Astrocyte (in vitro differentiated cells and primary cell): ENCODE results near the gene PPIL6. TPM values are rescaled to one million over a fixed set of nuclear protein-coding genes. Genes with fewer than 3 reads are reported as not detected.

ENCODE experiments used
- DNase-seq: peaks from one replicate; pipeline ENCODE4 v3.0.0-alpha.2; 2010; ENCODE audit warnings: low read depth
- FAIRE-seq: peaks from 2 replicates; lab custom pipeline; 2011; peaks lifted over from hg19 to GRCh38; lab: Jason Lieb, UNC
- H2AFZ ChIP-seq: 2 replicates; pipeline ENCODE4 v1.6.0; 2012; ENCODE audit warnings: low read depth, low read length, inconsistent platforms
- H3K27ac ChIP-seq: 2 replicates; pipeline ENCODE4 v1.5.1; 2011; ENCODE audit warnings: low read depth, low read length, inconsistent platforms
- H3K27me3 ChIP-seq: 2 replicates; pipeline ENCODE4 v1.6.0; 2011; ENCODE audit warnings: low read length, inconsistent platforms; ENCODE audit not compliant: insufficient read depth
- H3K36me3 ChIP-seq: 2 replicates; pipeline ENCODE4 v1.5.1; 2011; ENCODE audit warnings: low read length, inconsistent platforms; ENCODE audit not compliant: insufficient read depth
- H3K4me1 ChIP-seq: 2 replicates; pipeline ENCODE4 v1.5.1; 2011; ENCODE audit warnings: low read length, inconsistent platforms; ENCODE audit not compliant: insufficient read depth
- H3K4me2 ChIP-seq: 2 replicates; pipeline ENCODE4 v1.6.0; 2012; ENCODE audit warnings: low read length, inconsistent platforms
- H3K4me3 ChIP-seq: 2 replicates; pipeline ENCODE4 v1.5.1; 2011; ENCODE audit warnings: low read depth, mild to moderate bottlenecking, low read length, inconsistent platforms; ENCODE audit not compliant: insufficient read depth
- H3K79me2 ChIP-seq: 2 replicates; pipeline ENCODE4 v1.6.0; 2012; ENCODE audit warnings: mild to moderate bottlenecking, low read length, inconsistent platforms; ENCODE audit not compliant: insufficient read depth
- H3K9ac ChIP-seq: 2 replicates; pipeline ENCODE4 v1.6.0; 2012; ENCODE audit warnings: mild to moderate bottlenecking, low read length, inconsistent platforms
- H3K9me3 ChIP-seq: 2 replicates; pipeline ENCODE4 v1.5.1; 2012; ENCODE audit warnings: low read depth, mild to moderate bottlenecking, low read length, inconsistent platforms; ENCODE audit not compliant: insufficient read depth
- H4K20me1 ChIP-seq: 2 replicates; pipeline ENCODE4 v1.6.0; 2012; ENCODE audit warnings: low read length, inconsistent platforms; ENCODE audit not compliant: insufficient read depth
- H3K27ac Mint-ChIP-seq: one replicate; pipeline ENCODE4 v1.8.0; 2021; ENCODE audit warnings: mild to moderate bottlenecking, mixed read lengths; ENCODE audit not compliant: unreplicated experiment
- H3K27me3 Mint-ChIP-seq: one replicate; pipeline ENCODE4 v1.8.0; 2021; ENCODE audit warnings: low read depth, mixed read lengths; ENCODE audit not compliant: unreplicated experiment
- H3K36me3 Mint-ChIP-seq: one replicate; pipeline ENCODE4 v1.8.0; 2021; ENCODE audit warnings: low read depth, mixed read lengths; ENCODE audit not compliant: unreplicated experiment
- H3K4me1 Mint-ChIP-seq: one replicate; pipeline ENCODE4 v1.8.0; 2021; ENCODE audit warnings: low read depth, mixed read lengths; ENCODE audit not compliant: unreplicated experiment
- H3K4me3 Mint-ChIP-seq: one replicate; pipeline ENCODE4 v1.8.0; 2021; ENCODE audit warnings: mild to moderate bottlenecking, moderate library complexity, mixed read lengths; ENCODE audit not compliant: unreplicated experiment
- H3K9me3 Mint-ChIP-seq: one replicate; pipeline ENCODE4 v1.8.0; 2021; ENCODE audit warnings: mild to moderate bottlenecking, mixed read lengths; ENCODE audit not compliant: unreplicated experiment
- EZH2 ChIP-seq: IDR thresholded peaks from 2 replicates; pipeline ENCODE4 v1.6.1; 2012; ENCODE audit warnings: mild to moderate bottlenecking, low read length, inconsistent platforms; ENCODE audit not compliant: insufficient read depth
- total RNA-seq: library from RNA; stranded (reverse); gene quantifications from 2 replicates; pipeline ENCODE4 v1.2.1, GENCODE V29; 2021
- TF ChIP-seq, protein P1 (sequence below): IDR thresholded peaks from 2 replicates; pipeline ENCODE4 v1.5.1; 2011; ENCODE audit warnings: low read depth, mild to moderate bottlenecking, inconsistent platforms, low read length, moderate library complexity; ENCODE audit not compliant: insufficient read depth

The PPIL6 gene
- total RNA-seq, 1 donor from 2014 or later = 1.7 TPM

DNA sequence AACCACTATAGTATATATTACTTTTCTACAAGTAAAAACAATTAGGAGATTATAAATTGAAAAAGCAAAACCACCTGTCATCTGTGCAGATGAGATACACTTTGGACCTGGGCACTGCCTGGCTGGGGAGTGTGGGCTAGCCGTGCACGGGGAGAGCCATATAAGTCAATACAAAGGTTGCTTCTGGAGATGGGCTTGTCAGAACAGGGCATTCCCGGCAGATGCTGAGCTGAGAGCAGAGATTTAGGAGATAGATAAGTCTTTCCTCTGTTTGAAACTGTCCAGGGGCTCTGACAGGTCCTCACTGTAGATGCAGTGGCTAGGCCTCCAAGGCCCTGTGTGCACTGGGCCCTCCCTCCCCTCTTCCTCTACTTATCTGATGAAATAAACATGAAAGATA is 92.6 kb downstream of the PPIL6 start:
- Histone ChIP-seq H3K4me1 (no peaks in the 10 kb centered on the region), H4K20me1 (no peaks in the 10 kb centered on the region), H3K4me3 (no peak overlapping the region), H2AFZ (no peak overlapping the region), H3K27ac (no peak overlapping the region), H3K36me3 (no peaks in the 10 kb centered on the region), H3K9me3 (no peaks in the 10 kb centered on the region), H3K79me2 (no peaks in the 10 kb centered on the region), H3K27me3 (no peaks in the 10 kb centered on the region), H3K9ac (no peak overlapping the region), H3K4me2 (no peak overlapping the region)
- FAIRE-seq (no peak), DNase-seq (no peak)
- Mint-ChIP-seq H3K4me1 (peaks cover 7% of the 10 kb centered on the region), H3K4me3 (no peak overlapping the region), H3K9me3 (no peaks in the 10 kb centered on the region), H3K27ac (no peak overlapping the region), H3K27me3 (no peaks in the 10 kb centered on the region), H3K36me3 (no peaks in the 10 kb centered on the region)
- no peak for TF ChIP-seq EZH2
- TF ChIP-seq, protein P1, sequence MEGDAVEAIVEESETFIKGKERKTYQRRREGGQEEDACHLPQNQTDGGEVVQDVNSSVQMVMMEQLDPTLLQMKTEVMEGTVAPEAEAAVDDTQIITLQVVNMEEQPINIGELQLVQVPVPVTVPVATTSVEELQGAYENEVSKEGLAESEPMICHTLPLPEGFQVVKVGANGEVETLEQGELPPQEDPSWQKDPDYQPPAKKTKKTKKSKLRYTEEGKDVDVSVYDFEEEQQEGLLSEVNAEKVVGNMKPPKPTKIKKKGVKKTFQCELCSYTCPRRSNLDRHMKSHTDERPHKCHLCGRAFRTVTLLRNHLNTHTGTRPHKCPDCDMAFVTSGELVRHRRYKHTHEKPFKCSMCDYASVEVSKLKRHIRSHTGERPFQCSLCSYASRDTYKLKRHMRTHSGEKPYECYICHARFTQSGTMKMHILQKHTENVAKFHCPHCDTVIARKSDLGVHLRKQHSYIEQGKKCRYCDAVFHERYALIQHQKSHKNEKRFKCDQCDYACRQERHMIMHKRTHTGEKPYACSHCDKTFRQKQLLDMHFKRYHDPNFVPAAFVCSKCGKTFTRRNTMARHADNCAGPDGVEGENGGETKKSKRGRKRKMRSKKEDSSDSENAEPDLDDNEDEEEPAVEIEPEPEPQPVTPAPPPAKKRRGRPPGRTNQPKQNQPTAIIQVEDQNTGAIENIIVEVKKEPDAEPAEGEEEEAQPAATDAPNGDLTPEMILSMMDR = no peak

- H3K4me1 ChIP-seq = no peaks in the 10 kb centered on the region
- TF ChIP-seq, protein P1 = no peak
- TF ChIP-seq EZH2 = no peak
- H3K27me3 ChIP-seq = no peaks in the 10 kb centered on the region
- no peaks in the 10 kb centered on the region for H4K20me1 ChIP-seq
- H3K36me3 ChIP-seq = no peaks in the 10 kb centered on the region
- H3K4me3 ChIP-seq = no peak overlapping the region
- no peak overlapping the region for H3K27ac Mint-ChIP-seq
- no peaks in the 10 kb centered on the region for H3K4me1 Mint-ChIP-seq
- no peaks in the 10 kb centered on the region for H3K9me3 ChIP-seq
- H3K27me3 Mint-ChIP-seq = no peaks in the 10 kb centered on the region
- no peaks in the 10 kb centered on the region for H3K9me3 Mint-ChIP-seq
- H3K4me3 Mint-ChIP-seq = no peak overlapping the region
- no peak overlapping the region for H3K27ac ChIP-seq
- DNase-seq = no peak
- FAIRE-seq = no peak
- H3K36me3 Mint-ChIP-seq = no peaks in the 10 kb centered on the region
- no peak overlapping the region for H3K4me2 ChIP-seq
- no peaks in the 10 kb centered on the region for H3K79me2 ChIP-seq
- H3K9ac ChIP-seq = no peak overlapping the region
- no peak overlapping the region for H2AFZ ChIP-seq
Observed at GRCh38 chr6:109345986-109346385, 94.4 kb downstream of the PPIL6 start.

DNA sequence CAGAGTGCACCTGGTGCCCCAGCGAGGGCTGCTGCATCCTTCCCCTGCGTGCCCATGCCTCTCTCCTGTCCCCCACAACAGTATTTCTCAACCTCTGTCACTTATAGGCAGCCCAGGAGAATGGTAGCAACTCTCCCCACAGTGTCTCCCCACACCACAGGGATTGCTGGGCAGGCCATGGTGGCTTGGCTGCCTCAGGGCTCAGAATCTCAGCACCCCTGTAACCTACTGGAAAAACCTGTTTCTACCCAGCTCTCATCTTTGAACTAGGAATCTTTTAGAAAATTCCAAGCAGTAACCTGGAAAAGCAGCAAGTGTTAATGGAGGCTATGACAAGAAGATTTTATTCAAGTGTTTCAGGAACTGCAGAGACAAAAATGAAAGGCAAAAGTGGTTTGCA is 96.2 kb downstream of the PPIL6 start:
- FAIRE-seq = no peak
- peaks cover 3% of the 10 kb centered on the region for H3K27me3 Mint-ChIP-seq
- Histone ChIP-seq H3K9me3 (no peaks in the 10 kb centered on the region), H4K20me1 (no peaks in the 10 kb centered on the region), H3K9ac (no peak overlapping the region), H3K4me2 (no peak overlapping the region), H3K27ac (no peak overlapping the region), H3K27me3 (no peaks in the 10 kb centered on the region), H3K79me2 (no peaks in the 10 kb centered on the region), H2AFZ (no peak overlapping the region), H3K36me3 (no peaks in the 10 kb centered on the region), H3K4me1 (no peaks in the 10 kb centered on the region), H3K4me3 (no peak overlapping the region)
- no peak overlapping the region for H3K27ac Mint-ChIP-seq
- DNase-seq = no peak
- no peak overlapping the region for H3K4me3 Mint-ChIP-seq
- TF ChIP-seq EZH2 = no peak
- TF ChIP-seq, protein P1 = no peak
- H3K4me1 Mint-ChIP-seq = no peaks in the 10 kb centered on the region
- H3K36me3 Mint-ChIP-seq = no peaks in the 10 kb centered on the region
- no peaks in the 10 kb centered on the region for H3K9me3 Mint-ChIP-seq
